ENCODE measurements around the gene ATP11A.

Gene ATP11A

DNA sequence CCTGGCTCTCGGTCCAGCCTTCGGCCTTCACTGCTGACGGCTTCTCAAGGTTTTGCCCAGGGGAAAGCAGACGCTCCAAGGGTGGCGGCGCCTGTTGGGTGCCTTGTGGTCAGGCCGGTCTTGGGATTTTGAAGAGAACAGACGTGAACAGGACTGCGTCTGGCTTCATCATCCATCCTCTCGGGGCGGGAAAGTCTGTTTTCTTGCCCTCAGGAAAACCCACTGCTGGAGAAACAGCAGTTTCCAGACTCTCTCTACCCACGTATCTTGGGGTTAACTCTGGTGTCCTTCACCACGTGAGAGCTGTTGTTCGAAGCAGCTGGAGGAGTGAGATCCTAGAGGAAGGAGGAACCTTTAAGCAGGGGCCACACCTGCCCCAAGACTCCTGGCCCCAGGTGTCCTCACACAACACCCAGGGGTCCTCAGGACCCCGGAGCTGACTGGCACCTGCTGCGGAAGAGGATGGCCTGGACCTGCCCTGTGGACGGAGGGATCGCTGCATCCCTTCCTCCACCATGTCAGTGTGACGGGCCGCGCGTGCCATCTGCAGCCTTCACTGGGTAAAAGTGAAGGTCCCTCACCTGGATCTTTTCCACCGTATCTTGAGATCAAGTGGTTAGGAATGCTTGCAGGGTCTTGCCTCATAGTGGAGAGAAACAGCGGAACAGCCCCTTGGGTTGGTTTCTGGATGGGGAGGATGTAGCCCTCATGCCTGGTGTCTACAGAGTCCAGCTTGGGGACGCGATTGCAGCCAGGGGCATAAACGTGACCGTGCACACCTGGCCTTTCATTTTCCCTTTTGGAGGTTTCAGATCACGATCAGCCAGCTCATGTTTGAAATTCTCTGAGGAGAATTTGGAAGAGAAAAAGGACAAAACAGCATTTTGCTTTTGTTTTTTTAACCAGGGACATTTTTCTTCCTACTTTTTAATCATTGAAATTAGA is 209.7 kb downstream of the ATP11A start:
- DNase-seq (ENCODE audit: low read depth in 2 of 2, low spot score in 1 of 2) = no peak

DNA sequence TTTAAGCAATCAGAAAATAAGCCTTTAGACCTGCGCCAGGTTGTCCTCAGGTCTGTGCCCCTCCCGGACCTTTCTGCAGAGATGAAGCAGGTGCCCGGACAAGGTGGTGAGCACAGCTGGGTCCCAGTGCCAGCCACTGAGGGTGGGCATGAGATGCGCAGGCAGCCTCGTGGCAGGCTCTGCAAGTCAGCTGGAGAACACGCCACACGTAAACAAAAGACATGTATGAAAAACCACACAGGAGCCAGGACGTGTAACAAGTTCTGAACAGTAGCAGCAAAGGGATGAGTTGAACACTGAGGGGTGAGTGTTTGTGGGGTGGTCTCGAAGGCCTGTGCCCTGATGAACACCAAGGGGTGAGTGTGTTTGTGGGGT is 210.4 kb downstream of the ATP11A start:
- DNase-seq (ENCODE audit: low read depth in 2 of 2, low spot score in 1 of 2) = no peak

DNA sequence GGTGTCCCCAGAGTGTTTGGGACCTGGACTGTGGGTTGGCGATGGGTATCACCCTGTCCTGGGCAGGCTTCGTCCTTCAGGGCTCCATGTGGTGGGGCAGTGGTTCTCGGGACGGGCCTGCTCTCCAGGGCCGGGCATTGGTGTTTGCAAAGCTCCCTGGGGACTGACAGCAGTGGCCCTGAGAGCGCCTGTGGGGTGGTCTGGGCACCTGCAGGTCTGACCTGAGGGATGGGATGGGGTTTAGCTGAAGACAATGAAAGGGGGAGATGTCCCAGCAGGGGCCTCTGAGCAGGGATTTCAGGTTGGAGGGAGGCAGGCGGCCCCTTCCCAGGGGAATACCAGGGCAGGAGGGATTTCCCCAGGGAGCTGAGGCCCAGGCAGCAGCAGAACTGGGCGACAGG is 210.9 kb downstream of the ATP11A start:
- no peak for DNase-seq (ENCODE audit: low read depth in 2 of 2, low spot score in 1 of 2)

DNA sequence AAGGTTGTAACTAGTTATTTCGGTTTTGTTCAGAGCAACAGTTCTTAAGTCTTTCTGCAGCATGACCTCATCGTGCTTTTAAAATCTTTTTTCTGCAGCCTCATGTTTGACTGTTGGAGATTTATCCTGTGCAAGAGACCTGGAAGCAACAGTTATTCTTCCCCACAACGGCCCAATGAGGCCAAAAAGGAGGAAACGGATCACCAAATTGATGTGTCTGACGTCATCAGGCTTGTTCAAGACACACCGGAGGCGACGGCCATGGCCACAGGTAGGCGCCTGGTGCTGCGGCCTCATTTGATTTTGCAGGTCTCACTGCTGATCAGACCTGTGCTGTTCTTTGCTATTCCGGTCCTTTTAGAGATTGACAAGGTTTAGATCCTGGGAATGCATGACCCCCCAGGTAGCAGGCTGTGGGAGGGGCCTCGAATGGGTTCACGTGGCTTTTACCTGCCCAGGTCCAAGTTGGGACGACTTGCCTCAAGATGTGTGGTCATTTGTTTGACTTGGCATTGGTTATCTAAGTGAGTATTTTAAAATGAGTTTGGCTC is 212.3 kb downstream of the ATP11A start:
- DNase-seq (ENCODE audit: low read depth in 2 of 2, low spot score in 1 of 2) = no peak

DNA sequence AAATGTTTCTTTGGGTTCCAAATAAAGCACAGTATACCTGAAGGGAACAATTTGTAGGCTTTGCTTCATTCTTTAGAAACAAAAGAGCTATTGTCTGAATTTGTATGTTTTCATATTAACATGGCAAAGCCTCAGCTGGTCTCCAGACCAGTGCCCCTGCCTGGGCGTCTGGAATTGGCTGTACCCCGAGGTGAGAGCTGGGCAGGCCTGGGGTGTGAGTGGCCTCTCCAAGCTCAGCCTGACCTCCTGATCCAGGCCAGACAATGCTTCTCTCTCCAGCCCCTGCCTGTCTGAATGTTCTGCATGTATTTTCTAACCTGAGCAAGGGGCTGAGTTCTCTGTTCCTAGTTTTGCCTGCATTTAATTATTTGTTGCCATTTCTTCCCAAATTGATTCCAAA is 212.8 kb downstream of the ATP11A start:
- no peak for DNase-seq (ENCODE audit: low read depth in 2 of 2, low spot score in 1 of 2)

GRCh38 chr13:112903071-112903577 is 213.3 kb downstream of the ATP11A start:
- DNase-seq (ENCODE audit: low read depth in 2 of 2, low spot score in 1 of 2) = no peak

DNA sequence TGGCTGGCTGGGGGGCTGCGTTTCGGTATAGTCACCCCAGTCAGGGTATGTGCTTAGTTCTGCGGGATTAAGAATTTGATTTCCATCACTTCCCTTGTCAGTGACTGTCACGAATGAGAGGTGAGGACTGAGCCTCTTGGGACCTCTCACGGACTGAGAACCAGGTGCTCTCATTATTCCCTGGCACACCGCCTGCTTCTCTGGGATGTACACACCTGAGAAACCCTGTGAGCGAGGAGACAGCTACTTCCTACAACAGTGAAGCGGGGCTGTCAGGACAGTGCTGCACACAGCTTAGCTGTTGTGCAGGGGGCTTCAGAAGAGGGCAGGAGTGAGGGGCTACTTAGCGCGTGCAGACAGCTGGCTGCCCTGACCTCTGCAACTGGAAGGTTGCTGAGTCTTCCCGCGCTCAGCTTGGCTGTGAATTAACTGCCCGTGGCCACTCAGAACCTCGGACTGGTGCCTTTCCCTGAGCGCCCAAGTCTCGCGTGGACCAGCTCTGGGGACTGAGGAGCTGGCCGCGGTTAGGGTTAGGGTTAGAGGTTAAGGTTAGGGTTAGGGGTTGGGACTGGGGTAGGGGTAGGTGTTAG is 213.9 kb downstream of the ATP11A start:
- no peak for DNase-seq (ENCODE audit: low read depth in 2 of 2, low spot score in 1 of 2)

DNA sequence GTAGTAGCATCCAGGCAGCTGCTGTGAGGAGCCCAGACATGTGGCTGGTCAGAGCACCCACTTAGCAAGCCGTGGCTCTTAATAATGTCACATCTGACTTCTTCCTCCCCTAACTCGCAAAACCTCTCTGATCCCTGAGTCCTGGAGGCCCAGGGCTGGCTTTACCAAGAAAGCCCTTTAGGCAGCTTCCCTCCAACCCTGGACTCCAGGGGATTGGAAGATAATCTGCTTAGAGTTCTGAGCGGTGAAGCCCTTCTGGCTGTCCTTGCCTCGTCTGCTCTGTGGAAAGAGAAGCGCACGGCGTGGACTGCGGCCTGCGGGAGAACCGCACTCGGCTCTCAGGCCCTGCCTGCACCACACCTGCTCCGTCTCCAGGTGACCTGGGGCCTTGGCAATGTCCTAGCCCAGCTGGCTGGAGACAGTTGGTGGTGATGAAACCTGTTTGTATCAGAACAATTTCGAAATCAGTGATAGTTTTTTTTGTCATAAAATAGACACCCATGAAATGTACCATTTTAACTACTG is 214.7 kb downstream of the ATP11A start:
- DNase-seq (ENCODE audit: low read depth in 2 of 2, low spot score in 1 of 2) = no peak

DNA sequence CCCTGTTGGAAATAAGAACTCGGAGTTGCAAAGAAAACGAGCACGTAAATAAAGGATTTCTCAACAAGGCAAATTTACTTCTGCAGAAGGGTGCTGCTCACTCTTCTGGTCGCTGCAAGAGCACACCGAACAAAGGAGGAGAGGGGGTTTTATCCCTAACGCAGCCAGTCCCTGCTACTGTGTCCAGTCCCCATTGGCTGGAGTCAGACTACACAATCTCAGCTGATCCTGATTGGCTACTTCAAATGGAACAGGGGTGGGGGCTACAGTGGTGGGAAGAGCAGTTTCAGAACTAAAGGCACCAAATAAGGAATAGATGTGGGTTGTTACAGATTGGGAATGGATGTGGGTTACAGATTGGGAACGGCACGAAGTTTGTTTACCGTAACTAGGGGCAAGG is 215.2 kb downstream of the ATP11A start:
- DNase-seq (ENCODE audit: low read depth in 2 of 2, low spot score in 1 of 2) = no peak

DNA sequence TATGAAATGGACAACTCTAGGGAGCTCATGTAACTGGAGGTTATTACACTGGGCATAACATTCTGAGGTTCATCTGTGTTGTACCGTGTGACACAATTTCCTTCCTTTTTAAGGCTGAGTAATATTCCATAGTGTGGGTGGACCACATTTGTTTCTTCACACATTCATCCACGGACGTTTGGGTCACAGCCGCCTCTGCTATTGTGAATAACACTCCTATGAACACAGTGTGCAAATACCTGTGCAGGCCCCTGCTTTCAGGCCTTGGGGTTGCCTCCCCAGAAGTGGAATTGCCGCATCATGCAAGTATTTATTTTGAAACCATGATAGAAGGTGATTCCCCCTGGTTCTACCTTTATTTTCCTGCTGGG is 215.8 kb downstream of the ATP11A start:
- no peak for DNase-seq (ENCODE audit: low read depth in 2 of 2, low spot score in 1 of 2)

- no peak for DNase-seq (ENCODE audit: low read depth in 2 of 2, low spot score in 1 of 2)
Observed at GRCh38 chr13:112905990-112906641, 216.3 kb downstream of the ATP11A start.

DNA sequence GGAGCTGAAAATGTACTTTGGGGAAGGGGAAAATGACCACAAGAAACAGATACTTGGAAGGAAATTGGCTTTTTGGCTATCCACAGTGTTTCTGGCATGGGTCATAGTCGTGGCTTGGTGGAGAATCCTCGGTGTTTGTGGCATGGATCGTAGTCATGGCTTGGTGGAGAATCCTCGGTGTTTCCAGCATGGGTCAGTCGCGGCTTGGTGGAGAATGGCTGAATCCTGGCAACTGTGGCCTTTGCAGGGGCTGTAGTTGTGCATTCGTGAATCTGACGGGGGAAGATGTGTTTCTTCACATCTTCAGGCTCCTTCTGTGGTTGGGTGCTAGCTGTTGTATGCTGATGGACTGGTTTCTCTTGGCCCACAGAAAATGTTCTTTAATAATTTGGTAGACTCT is 217.4 kb downstream of the ATP11A start:
- DNase-seq (ENCODE audit: low read depth in 2 of 2, low spot score in 1 of 2) = no peak

- no peak for DNase-seq (ENCODE audit: low read depth in 2 of 2, low spot score in 1 of 2)
Observed at GRCh38 chr13:112907871-112908331, 218.1 kb downstream of the ATP11A start.

DNA sequence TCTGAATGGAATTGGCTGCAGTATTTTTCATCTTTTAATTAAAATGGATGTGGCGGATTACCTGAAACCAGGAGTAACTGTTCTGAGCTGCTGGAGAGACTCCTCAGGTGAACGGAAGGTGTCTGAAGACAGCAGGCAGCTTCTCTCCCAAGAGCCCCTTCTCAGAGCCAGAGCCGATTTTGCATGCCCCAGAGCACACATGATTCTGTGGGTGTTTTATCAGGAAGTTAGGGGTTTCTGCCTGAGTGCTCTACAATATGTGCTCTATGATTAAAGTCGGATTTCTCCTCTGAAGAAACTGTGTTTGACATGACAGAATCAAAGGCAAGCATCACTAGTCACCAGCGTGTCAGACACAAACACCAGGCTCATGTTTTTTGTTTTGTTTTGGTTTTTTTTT is 218.5 kb downstream of the ATP11A start:
- DNase-seq (ENCODE audit: low read depth in 2 of 2, low spot score in 1 of 2) = no peak

DNA sequence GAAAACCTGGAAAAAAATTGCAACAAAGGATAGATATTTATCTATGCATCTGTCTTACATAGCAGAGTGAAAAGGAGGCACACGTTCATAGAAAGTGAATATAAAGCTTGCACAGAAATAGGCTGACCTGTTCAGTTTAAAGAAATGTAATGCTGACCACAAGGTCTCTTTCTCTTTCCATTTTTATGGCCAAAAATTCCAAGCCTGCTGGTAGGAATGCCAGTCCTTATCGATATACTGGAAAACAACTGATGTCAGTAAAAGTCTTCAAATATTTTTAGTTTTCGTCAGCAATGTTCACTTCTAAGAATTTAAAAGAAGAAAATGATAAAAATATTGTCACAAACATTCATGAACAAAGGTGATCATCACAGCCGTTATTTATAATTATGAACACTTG is 220.2 kb downstream of the ATP11A start:
- no peak for DNase-seq (ENCODE audit: low read depth in 2 of 2, low spot score in 1 of 2)

GRCh38 chr13:112910616-112911280 is 220.9 kb downstream of the ATP11A start:
- DNase-seq (ENCODE audit: low read depth in 2 of 2, low spot score in 1 of 2) = no peak

- DNase-seq (ENCODE audit: low read depth in 2 of 2, low spot score in 1 of 2) = no peak
Observed at GRCh38 chr13:112911285-112911701, 221.5 kb downstream of the ATP11A start.

DNA sequence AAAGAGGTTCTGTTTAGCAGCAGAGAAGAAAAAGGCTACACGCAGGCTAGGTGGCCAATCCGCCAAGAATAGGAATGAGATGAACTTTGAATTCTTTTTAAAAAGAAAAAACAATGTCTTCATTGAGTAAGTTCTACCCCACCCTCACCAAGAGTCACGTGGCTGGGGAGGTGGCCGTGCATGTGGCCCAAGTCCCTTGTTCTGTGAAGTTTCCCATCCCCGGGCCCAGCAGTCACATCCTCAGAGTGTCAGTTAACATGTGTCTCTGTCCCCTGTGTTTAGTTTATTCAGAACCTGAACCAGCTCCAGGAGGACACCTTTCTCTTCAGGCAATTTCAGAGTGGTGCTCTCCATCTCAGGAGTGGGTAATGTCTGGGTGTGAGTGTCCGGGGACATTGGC is 222.0 kb downstream of the ATP11A start:
- DNase-seq (ENCODE audit: low read depth in 2 of 2, low spot score in 1 of 2) = no peak

DNA sequence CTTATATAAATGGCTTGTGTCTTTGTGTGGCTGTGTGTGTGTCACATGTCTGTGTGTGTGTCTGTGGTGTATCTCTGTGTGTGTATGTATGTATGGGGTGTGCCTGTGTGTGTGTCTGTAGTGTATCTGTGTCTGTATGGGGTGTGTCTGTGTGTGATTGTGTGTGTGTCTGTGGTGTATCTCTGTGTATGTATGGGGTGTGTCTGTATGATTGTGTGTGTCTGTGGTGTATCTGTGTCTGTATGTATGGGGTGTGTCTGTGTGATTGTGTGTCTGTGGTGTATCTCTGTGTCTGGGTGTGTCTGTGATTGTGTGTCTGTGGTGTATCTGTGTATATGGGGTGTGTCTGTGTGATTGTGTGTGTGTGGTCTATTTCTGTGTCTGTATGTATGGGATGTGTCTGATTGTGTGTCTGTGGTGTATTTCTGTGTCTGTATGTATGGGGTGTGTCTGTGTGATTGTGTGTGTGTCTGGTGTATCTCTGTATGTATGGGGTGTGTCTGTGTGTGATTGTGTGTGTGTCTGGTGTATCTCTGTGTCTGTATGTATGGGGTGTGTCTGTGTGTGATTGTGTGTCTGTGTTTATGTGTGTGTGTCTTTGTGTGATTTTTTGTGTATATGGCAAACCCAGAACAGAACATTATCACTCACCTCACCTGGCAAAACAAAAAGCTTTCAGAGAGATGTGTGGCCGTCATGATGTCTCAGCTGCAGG is 223.0 kb downstream of the ATP11A start:
- DNase-seq (ENCODE audit: low read depth in 2 of 2, low spot score in 1 of 2) = no peak

GRCh38 chr13:112916296-112916695 is 226.5 kb downstream of the ATP11A start:
- no peak for DNase-seq (ENCODE audit: low read depth in 2 of 2, low spot score in 1 of 2)

All from stimulated activated CD8-positive, alpha-beta memory T cell treated with anti-CD3 and anti-CD28 coated beads, Interleukin-4, amount 100 ng/mL, for 1 hour (primary cell).